Muscle of arm (tissue), 12 donors: Measurements from ENCODE around the gene OCA2. TPM values are rescaled to one million over a fixed set of nuclear protein-coding genes. Genes with fewer than 3 reads are reported as not detected.

Experiments used
- DNase-seq: peaks from one replicate; pipeline ENCODE4 v3.0.0-alpha.2; 2013
- polyA plus RNA-seq, 12 donors: library from polyadenylated mRNA; unstranded; fragments of 120-200 nt; gene quantifications; one replicate each; pipeline ENCODE4 v1.2.1, GENCODE V29; 2013; ENCODE audit not compliant: insufficient read length in 12 of 12

Gene OCA2
- polyA plus RNA-seq, 12 donors = 2.0 to 4.9 (median 2.8) TPM; not detected in 1

- no peak for DNase-seq
Measured at GRCh38 chr15:28080386-28080785, 18.7 kb downstream of the OCA2 start.

- DNase-seq = no peak
Measured at GRCh38 chr15:28079313-28079969, 19.7 kb downstream of the OCA2 start.

- DNase-seq = no peak
Measured at GRCh38 chr15:28078191-28078719, 20.9 kb downstream of the OCA2 start.

- DNase-seq = no peak
Measured at GRCh38 chr15:28075573-28075972, 23.5 kb downstream of the OCA2 start.

- no peak for DNase-seq
Measured at GRCh38 chr15:28068930-28069329, 30.2 kb downstream of the OCA2 start.

GRCh38 chr15:28066231-28066630 lies 32.9 kb downstream of the OCA2 start:
- no peak for DNase-seq

- DNase-seq = no peak
Measured at GRCh38 chr15:28060005-28060404, 39.1 kb downstream of the OCA2 start.

- no peak for DNase-seq
Measured at GRCh38 chr15:28058082-28058481, 41.0 kb downstream of the OCA2 start.

GRCh38 chr15:28051955-28052633 lies 47.0 kb downstream of the OCA2 start:
- DNase-seq = peak; percentile 2

GRCh38 chr15:28049581-28049980 lies 49.5 kb downstream of the OCA2 start:
- DNase-seq = no peak

GRCh38 chr15:28047277-28047676 lies 51.8 kb downstream of the OCA2 start:
- DNase-seq = no peak

GRCh38 chr15:28044121-28044672 lies 54.9 kb downstream of the OCA2 start:
- DNase-seq = no peak

GRCh38 chr15:28043691-28044091 lies 55.4 kb downstream of the OCA2 start:
- no peak for DNase-seq

- no peak for DNase-seq
Measured at GRCh38 chr15:28037969-28038590, 61.0 kb downstream of the OCA2 start.

GRCh38 chr15:28033443-28033842 lies 65.7 kb downstream of the OCA2 start:
- no peak for DNase-seq

- DNase-seq = no peak
Measured at GRCh38 chr15:28030801-28031200, 68.3 kb downstream of the OCA2 start.

GRCh38 chr15:28027714-28028076 lies 71.4 kb downstream of the OCA2 start:
- no peak for DNase-seq

- no peak for DNase-seq
Measured at GRCh38 chr15:28026764-28027713, 72.1 kb downstream of the OCA2 start.

GRCh38 chr15:28026221-28026620 lies 72.9 kb downstream of the OCA2 start:
- DNase-seq = no peak

- DNase-seq = no peak
Measured at GRCh38 chr15:28025413-28025812, 73.7 kb downstream of the OCA2 start.

- no peak for DNase-seq
Measured at GRCh38 chr15:28024889-28025250, 74.2 kb downstream of the OCA2 start.
